MCF 10A (cell line): Measurements from ENCODE around the gene FABP3. TPM values are rescaled to one million over a fixed set of nuclear protein-coding genes. Genes with fewer than 3 reads are reported as not detected.

Source experiments
- BruUV-seq: library from RNA; stranded (reverse); fragments of 400-500 nt; replicated peaks from 2 replicates; lab custom pipeline; 2021; lab: Mats Ljungman, UMichigan
- CTCF ChIA-PET: fragments of 300-600 bp; sonication (Branson Sonifier 250); formaldehyde crosslinking; extraction: SDS; loops from one replicate; lab custom pipeline; 2021; ENCODE audit warnings: antibody characterized with exemption, inconsistent platforms; lab: Yijun Ruan, JAX
- POLR2A ChIA-PET: fragments of 300-600, 350-650 bp; sonication (Branson Sonifier 250); formaldehyde crosslinking; extraction: SDS; loops from one replicate; lab custom pipeline; 2020; ENCODE audit warnings: antibody characterized with exemption, inconsistent platforms; lab: Yijun Ruan, JAX
- DNase-seq: peaks from one replicate; pipeline ENCODE4 v3.0.0-alpha.2; 2018; ENCODE audit not compliant: unreplicated experiment
- H3K27ac Mint-ChIP-seq: one replicate; pipeline ENCODE4 v1.8.0; 2022; ENCODE audit warnings: mild to moderate bottlenecking, low read depth, mixed read lengths; ENCODE audit not compliant: unreplicated experiment
- H3K27me3 Mint-ChIP-seq: one replicate; pipeline ENCODE4 v1.8.0; 2022; ENCODE audit warnings: mixed read lengths; ENCODE audit not compliant: insufficient read depth, unreplicated experiment
- H3K36me3 Mint-ChIP-seq: one replicate; pipeline ENCODE4 v1.8.0; 2022; ENCODE audit warnings: mild to moderate bottlenecking, moderate library complexity, mixed read lengths; ENCODE audit not compliant: insufficient read depth, unreplicated experiment
- H3K4me1 Mint-ChIP-seq: one replicate; pipeline ENCODE4 v1.8.0; 2022; ENCODE audit warnings: mixed read lengths; ENCODE audit not compliant: insufficient read depth, unreplicated experiment
- H3K4me3 Mint-ChIP-seq: one replicate; pipeline ENCODE4 v1.8.0; 2022; ENCODE audit warnings: mild to moderate bottlenecking, moderate library complexity, mixed read lengths; ENCODE audit not compliant: unreplicated experiment
- H3K9me3 Mint-ChIP-seq: one replicate; pipeline ENCODE4 v1.8.0; 2022; ENCODE audit warnings: mixed read lengths; ENCODE audit not compliant: unreplicated experiment
- intact Hi-C: fragments of 100-400 bp; cut with micrococcal nuclease; formaldehyde crosslinking; loops from 2 replicates; pipeline ENCODE4 v1.14.1; 2022
- total RNA-seq: library from RNA; stranded (reverse); gene quantifications from 2 replicates; pipeline ENCODE4 v1.2.3, GENCODE V29; 2022
- TF ChIP-seq, protein P1 (sequence below): fragments of 200-600 bp; IDR thresholded peaks from one replicate; pipeline ENCODE4 v1.8.0; 2022; ENCODE audit warnings: antibody characterized with exemption, mild to moderate bottlenecking; ENCODE audit not compliant: unreplicated experiment

Gene FABP3
- total RNA-seq, 1 experiment from 2014 or later: not detected

DNA sequence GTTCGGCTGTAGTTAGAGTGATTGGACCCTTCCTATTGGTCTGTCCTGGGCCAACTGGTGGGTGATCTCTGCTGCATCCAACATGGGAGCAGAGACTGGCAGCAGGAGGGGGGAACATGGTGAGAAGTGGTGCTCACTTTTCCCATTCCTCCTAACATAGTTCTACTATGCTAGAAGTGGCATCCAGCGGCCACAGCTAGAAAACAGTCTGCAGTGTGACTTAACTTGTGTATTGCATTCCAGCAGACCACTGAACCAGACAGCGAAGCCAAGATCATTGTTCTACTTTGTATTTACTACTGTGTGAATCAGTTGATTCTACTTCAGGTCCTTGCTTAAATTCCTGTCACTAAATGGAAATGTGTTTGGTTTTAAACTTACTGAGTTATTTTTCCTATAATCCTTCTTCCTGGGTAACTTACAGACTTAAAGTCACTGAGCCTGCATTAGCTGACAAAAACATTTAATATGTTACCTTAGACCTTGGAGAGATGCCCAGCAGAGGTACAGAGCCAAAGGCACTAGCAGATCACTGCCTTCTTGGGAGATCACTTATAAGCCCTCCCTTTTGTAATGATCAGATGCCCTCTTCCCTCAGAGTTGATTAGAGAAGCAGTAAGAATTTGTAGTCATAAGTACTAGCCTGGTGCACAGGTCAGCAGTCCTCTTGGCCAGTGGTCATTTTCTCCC, 8.2 kb downstream of the FABP3 start:
- Mint-ChIP-seq H3K27ac (no peak overlapping the region), H3K4me1 (no peaks in the 10 kb centered on the region), H3K9me3 (no peaks in the 10 kb centered on the region), H3K27me3 (no peaks in the 10 kb centered on the region), H3K4me3 (no peak overlapping the region), H3K36me3 (peaks cover 47% of the 10 kb centered on the region)
- TF ChIP-seq, protein P1, sequence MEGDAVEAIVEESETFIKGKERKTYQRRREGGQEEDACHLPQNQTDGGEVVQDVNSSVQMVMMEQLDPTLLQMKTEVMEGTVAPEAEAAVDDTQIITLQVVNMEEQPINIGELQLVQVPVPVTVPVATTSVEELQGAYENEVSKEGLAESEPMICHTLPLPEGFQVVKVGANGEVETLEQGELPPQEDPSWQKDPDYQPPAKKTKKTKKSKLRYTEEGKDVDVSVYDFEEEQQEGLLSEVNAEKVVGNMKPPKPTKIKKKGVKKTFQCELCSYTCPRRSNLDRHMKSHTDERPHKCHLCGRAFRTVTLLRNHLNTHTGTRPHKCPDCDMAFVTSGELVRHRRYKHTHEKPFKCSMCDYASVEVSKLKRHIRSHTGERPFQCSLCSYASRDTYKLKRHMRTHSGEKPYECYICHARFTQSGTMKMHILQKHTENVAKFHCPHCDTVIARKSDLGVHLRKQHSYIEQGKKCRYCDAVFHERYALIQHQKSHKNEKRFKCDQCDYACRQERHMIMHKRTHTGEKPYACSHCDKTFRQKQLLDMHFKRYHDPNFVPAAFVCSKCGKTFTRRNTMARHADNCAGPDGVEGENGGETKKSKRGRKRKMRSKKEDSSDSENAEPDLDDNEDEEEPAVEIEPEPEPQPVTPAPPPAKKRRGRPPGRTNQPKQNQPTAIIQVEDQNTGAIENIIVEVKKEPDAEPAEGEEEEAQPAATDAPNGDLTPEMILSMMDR: no peak
- no TSS peak for BruUV-seq
- ChIA-PET POLR2A (interaction anchor here (0.6 to 1.0 kb wide), 2 partner anchors 61 to 68 kb away, joined by 3 to 4 read pairs; partner anchors contain the start of genes SNRNP40 and ZCCHC17), CTCF (interaction anchor here (0.5 to 0.6 kb wide), 2 partner anchors 68 to 163 kb away, joined by 3 read pairs; partner anchors contain the start of genes SNRNP40 and ZCCHC17)
- no peak for DNase-seq
- intact Hi-C loops: no loop called here

DNA sequence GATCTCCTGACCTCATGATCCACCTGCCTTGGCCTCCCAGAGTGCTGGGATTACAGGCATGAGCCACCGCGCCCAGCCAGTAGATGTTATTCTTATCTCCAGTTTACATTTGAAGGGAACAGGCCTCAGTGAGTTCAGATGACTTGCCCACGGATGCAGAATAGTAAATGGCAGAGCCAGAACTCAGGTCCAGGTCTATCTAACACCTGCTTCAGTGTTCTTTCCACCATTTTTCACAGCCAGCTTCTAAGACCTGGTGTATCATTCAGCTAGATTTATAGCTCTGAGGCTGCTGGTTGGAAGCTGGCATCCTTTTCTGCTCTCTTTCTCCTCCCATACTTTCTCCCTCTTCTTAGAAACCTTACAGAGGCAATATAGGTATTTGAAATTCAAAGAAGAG, 10.8 kb downstream of the FABP3 start:
- H3K27me3 Mint-ChIP-seq: no peaks in the 10 kb centered on the region
- intact Hi-C loops: no loop called here
- H3K36me3 Mint-ChIP-seq: peaks cover 49% of the 10 kb centered on the region

DNA sequence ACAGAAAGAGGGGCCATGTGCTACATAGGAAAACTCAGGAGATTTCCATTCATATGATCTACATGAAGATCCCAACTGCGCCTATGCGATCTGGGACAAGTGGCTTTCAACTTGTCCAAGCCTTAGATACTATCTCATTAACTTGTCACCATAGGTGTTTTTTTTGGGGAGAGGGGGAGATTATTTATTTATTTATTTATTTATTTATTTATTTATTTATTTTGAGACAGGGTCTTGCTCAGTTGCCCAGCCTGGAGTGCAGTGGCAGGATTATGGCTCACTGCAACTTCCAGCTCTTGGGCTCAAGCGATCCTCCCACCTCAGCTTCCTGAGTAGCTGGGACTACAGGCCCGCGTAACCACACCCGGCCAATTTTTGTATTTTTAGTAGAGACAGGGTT, 11.3 kb downstream of the FABP3 start:
- Mint-ChIP-seq H3K4me1 (no peaks in the 10 kb centered on the region), H3K4me3 (no peak overlapping the region), H3K27ac (no peak overlapping the region), H3K9me3 (no peaks in the 10 kb centered on the region), H3K27me3 (no peaks in the 10 kb centered on the region), H3K36me3 (peaks cover 49% of the 10 kb centered on the region)
- BruUV-seq: no TSS peak
- DNase-seq: no peak
- CTCF ChIA-PET: interaction anchor here (0.7 to 1.6 kb wide), 2 partner anchors 9 to 33 kb away, joined by 3 to 8 read pairs; no protein-coding TSS in a partner anchor
- TF ChIP-seq, protein P1: no peak
- intact Hi-C loops: no loop called here
- POLR2A ChIA-PET: interaction anchor here (1.7 kb wide), 1 partner anchor 10 kb away, joined by 5 read pairs; no protein-coding TSS in a partner anchor

More for the DNA sequence above, 10.8 kb downstream of the FABP3 start:
- Mint-ChIP-seq H3K4me1 (no peaks in the 10 kb centered on the region), H3K9me3 (no peaks in the 10 kb centered on the region), H3K27ac (no peak overlapping the region), H3K4me3 (no peak overlapping the region)
- POLR2A ChIA-PET: interaction anchor here (1.7 kb wide), 1 partner anchor 9 kb away, joined by 5 read pairs; no protein-coding TSS in a partner anchor
- DNase-seq: no peak
- BruUV-seq: no TSS peak
- TF ChIP-seq, protein P1: no peak
- CTCF ChIA-PET: interaction anchor here (0.6 to 0.7 kb wide), 2 partner anchors 9 to 187 kb away, joined by 3 to 4 read pairs; no protein-coding TSS in a partner anchor

DNA sequence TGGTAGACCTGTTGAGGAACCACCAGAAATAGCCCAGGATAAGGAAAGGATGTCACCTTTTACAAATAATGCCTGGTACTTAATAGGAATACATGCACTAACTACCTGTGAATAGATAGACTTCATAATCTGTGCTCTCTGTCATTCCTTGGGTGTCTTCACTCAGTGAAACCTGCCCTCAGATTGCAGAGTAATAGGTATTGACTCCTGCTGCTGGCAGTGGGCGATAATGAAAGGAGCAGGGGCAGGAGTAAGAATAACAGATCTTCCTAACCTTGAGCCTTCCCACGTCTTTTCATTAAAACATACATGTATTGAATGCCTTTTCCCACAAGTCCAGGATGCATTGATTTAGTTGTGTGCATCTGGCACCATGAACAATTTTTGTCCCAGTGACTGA, 16.4 kb downstream of the FABP3 start:
- CTCF ChIA-PET: no interaction called here
- H3K4me1 Mint-ChIP-seq: no peaks in the 10 kb centered on the region
- intact Hi-C loops: no loop called here
- no peak for DNase-seq
- no peak overlapping the region for H3K27ac Mint-ChIP-seq
- no peaks in the 10 kb centered on the region for H3K27me3 Mint-ChIP-seq
- no peaks in the 10 kb centered on the region for H3K9me3 Mint-ChIP-seq
- TF ChIP-seq, protein P1: no peak
- BruUV-seq: no TSS peak
- POLR2A ChIA-PET: no interaction called here
- peaks cover 39% of the 10 kb centered on the region for H3K36me3 Mint-ChIP-seq
- no peak overlapping the region for H3K4me3 Mint-ChIP-seq
